Hepatic stellate cell (primary cell): ENCODE data around the gene NOS1AP.
"Not testable (repeated sequence)": the region's sequence is repeated elsewhere in the genome, so short reads cannot be mapped to it uniquely, and the experiment has no call there.

Experiments
- DNase-seq: peaks from one replicate; pipeline ENCODE4 v3.0.0; 2011; ENCODE audit warnings: low spot score

NOS1AP gene

GRCh38 chr1:162169031-162169790 lies 99.7 kb downstream of the NOS1AP start:
- no peak for DNase-seq

- no peak for DNase-seq
These were observed 101.6 kb downstream of the NOS1AP start for GRCh38 chr1:162171111-162171510.

- DNase-seq, result no peak
These were observed 103.0 kb downstream of the NOS1AP start for GRCh38 chr1:162172311-162173102.

DNA sequence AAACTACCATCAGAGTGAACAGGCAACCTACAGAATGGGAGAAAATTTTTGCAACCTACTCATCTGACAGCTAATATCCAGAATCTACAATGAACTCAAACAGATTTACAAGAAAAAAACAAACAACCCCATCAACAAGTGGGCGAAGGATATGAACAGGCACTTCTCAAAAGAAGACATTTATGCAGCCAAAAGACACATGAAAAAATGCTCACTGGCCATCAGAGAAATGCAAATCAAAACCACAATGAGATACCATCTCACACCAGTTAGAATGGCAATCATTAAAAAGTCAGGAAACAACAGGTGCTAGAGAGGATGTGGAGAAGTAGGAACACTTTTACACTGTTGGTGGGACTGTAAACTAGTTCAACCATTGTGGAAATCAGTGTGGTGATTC lies 104.1 kb downstream of the NOS1AP start:
- not testable (repeated sequence) for DNase-seq

DNA sequence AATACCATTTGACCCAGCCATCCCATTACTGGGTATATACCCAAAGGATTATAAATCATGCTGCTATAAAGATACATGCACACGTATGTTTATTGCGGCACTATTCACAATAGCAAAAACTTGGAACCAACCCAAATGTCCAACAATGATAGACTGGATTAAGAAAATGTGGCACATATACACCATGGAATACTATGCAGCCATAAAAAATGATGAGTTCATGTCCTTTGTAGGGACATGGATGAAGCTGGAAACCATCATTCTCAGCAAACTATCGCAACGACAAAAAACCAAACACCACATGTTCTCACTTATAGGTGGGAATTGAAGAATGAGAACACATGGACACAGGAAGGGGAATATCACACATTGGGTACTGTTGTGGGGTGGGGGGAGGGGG lies 104.5 kb downstream of the NOS1AP start:
- not testable (repeated sequence) for DNase-seq

GRCh38 chr1:162175379-162176081 lies 106.0 kb downstream of the NOS1AP start:
- no peak for DNase-seq

DNA sequence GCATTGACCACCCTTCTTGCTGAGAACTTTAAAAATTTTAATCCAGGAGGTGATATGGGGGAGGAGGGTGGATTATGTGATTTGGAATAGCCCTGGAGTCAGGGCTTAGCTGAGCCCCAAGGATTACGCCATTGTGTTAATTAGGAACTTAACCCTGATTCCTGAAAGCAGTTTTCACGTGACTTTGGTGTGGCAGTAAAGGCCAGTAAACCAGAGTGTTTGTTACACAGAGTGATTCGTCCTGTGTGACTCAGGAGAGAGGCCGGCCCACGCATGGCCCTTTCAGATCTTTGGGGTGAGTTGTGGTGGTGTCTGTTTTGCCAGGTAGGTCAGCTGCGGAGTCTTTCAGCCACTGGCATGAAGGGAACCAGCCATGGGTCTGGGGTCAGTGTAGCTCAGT lies 107.6 kb downstream of the NOS1AP start:
- DNase-seq, result no peak

DNA sequence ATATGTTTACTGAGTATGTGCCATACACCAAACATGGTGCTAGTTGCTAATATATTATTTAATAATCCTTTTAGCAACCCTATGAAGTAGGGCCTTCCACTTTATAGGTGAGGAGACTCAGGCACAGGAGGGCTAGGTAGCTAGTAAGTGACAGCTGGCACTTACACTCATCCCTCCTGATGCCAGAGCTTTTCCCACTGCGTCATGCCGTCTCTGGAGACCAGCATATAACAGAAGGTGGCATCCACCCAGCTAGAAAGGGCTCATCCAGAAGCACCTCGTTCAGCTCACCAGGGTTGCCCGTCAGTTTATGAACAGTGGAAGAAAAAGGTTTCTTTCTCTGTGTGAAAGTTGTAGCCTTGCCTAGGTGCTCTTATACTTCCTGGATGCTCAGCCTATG lies 108.9 kb downstream of the NOS1AP start:
- no peak for DNase-seq

GRCh38 chr1:162179121-162179520 lies 109.6 kb downstream of the NOS1AP start:
- DNase-seq, result no peak

- no peak for DNase-seq
These were observed 111.3 kb downstream of the NOS1AP start for GRCh38 chr1:162180813-162181212.

DNA sequence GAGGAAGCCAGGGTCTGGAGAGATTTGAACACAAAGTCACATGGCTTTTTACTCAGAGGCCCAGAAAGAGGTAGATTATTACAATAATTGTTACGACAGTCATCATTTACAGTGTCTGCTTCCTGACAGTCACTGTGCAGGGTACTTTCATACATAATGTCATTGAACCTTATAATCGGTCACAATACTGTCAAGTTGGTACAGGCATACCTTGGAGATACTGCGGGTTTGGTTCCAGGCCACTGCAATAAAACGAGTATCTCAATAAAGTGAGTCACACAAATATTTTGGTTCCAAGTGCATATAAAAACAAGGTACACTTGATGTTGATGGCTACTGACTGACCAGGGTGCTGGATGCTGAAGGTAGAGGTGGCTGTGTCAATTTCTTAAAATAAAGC lies 112.6 kb downstream of the NOS1AP start:
- DNase-seq, result no peak

DNA sequence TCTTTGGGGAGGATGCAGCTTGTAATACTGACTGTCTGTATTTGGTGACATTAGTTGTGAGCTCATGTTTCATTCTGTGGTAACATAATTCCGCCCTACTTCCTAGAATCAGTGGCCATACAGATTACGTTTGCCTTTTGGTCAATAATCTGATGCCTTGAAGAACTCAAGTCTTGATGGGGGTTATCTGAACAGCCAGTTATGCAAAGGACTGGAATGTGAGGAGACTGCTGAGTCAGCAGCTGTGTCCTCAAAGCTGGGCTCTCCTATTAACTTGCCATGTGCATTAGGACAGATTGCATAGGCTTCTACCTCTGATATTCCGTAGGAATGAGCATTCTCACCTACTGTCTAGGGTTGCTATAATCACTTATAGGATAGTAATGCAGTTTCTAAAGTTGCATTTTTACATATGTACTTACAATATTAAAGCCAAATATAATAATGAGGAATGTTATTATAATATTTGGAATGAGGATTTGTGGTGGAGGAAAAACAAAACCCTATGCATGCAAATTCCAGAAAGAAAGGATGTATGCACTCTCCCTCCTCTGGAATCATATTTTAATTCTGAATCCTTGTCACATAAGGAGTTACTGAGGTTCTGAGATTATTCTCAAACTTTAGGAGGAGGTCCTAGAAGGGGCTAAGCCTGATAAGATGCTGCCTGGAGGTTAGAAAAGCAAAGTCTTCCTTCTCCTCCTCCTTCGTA lies 116.0 kb downstream of the NOS1AP start:
- no peak for DNase-seq

DNA sequence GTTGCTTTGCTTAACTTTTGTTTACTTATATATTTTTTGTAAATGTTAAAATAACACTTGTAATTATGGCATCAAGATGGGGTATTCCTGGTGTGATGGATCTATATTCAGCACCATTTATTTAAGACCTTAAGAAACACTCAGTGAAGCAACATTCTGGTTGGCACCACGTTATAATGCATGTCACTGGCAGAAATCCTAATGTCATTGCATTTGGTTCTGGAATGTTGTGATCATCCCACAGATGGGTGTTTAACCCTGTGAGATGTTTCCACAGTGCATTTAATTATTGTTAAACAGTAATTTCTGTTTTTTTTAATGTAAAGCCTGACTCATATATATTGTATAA lies 116.5 kb downstream of the NOS1AP start:
- no peak for DNase-seq

DNA sequence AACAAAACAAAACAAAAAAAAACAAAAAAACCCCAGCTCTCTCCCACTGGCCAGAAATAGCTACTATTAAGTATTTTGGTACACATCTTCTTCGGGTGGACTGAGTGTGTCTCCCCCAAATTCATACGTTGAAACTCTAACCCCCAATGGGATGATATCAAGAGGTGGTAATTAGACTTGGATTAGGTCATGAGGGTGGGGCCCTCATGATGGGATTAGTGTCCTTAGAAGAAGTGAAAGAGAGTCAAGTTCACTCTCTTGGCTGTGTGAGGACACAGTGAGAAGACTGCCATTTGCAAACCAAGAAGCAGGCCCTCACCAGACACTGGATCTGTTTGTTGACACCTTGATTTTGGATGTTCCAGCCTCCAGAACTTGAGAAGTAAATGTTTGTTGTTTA lies 116.9 kb downstream of the NOS1AP start:
- DNase-seq, result no peak

- no peak for DNase-seq
These were observed 118.3 kb downstream of the NOS1AP start for GRCh38 chr1:162187687-162188276.

- DNase-seq, result no peak
These were observed 119.9 kb downstream of the NOS1AP start for GRCh38 chr1:162189345-162189744.

- no peak for DNase-seq
These were observed 122.2 kb downstream of the NOS1AP start for GRCh38 chr1:162191396-162192305.

GRCh38 chr1:162192306-162192678 lies 122.8 kb downstream of the NOS1AP start:
- DNase-seq, result no peak

DNA sequence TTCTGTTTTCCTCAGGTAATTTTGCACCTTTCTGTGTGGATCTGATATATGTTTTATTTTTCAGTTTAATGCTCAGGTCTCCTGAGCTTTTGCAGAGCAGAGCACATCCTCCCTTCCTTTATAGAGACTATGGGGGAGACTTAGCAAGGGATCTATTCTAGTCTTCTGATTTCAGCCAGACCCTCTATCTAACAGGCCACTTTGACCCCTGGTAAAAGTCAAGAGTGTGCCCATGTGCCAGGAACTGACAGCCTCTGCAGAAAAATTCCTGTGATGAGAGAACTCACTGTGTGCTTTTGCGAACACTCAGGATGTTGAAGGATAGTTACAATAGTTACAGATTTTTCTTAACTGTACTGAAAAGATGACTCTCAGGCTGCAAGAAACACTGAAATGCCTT lies 123.3 kb downstream of the NOS1AP start:
- no peak for DNase-seq

GRCh38 chr1:162193221-162193620 lies 123.7 kb downstream of the NOS1AP start:
- no peak for DNase-seq

GRCh38 chr1:162193815-162194214 lies 124.3 kb downstream of the NOS1AP start:
- DNase-seq, result no peak
